Measurements from ENCODE around the gene LDLRAD4.

DNA sequence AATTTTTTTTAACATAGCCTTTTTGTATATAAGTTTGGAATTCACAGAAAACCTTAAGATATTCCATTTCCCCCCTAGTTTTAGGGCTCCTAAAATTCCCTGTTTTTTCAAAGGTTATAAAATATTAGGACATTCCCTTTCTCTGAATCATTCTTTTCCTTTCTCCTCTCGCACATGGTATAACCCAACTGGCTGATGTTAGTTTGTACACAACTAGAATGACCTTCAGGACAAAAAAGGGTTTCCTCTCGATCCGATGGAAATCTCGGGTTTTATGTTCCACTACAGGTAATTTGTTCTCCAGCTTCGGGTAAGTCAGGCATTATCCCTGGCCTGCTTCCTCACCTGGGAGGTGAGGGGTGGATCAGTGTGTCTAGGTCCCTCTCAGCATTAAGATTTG is 215.1 kb downstream of the LDLRAD4 start:
- TF ChIP-seq CTCF (IDR thresholded peaks at IDR 0.05) (no peak), POLR2A (IDR thresholded peaks at IDR 0.05) (no peak)
